Ovary (tissue), 9 donors: ENCODE results near the gene DENND6A. TPM values are rescaled to one million over a fixed set of nuclear protein-coding genes. Genes with fewer than 3 reads are reported as not detected.
"Not testable (repeated sequence)": the region's sequence is repeated elsewhere in the genome, so short reads cannot be mapped to it uniquely, and the experiment has no call there.

ENCODE experiments used
- DNase-seq, 5 donors: peaks; one replicate each; pipeline ENCODE4 v3.0.0-alpha.2; 2019 to 2020
- H3K27ac ChIP-seq, 2 donors: fragments of 200-600 bp; one replicate each; pipeline versions ENCODE4 v1.5.1 to v1.8.0; 2019 to 2022
- H3K27me3 ChIP-seq: fragments of 200-600 bp; one replicate; pipeline ENCODE4 v1.8.0; 2022
- H3K36me3 ChIP-seq: fragments of 200-600 bp; sonication (generic); one replicate; pipeline ENCODE4 v1.5.1; 2019
- H3K4me1 ChIP-seq: one replicate; pipeline ENCODE4 v1.8.1; 2013; ENCODE audit warnings: mild to moderate bottlenecking, moderate library complexity; ENCODE audit not compliant: insufficient read depth
- H3K4me3 ChIP-seq: fragments of 200-600 bp; sonication (generic); one replicate; pipeline ENCODE4 v1.5.1; 2017
- H3K9me3 ChIP-seq, 2 donors: fragments of 200-600 bp in 1 of 2; sonication (generic) in 1 of 2; one replicate each; pipeline versions ENCODE4 v1.5.1 to v1.8.1; 2013 to 2019; ENCODE audit warnings: mild to moderate bottlenecking in 1 of 2, moderate library complexity in 1 of 2
- EP300 ChIP-seq: sonication (generic); formaldehyde crosslinking; IDR thresholded peaks from one replicate; pipeline ENCODE4 v1.6.1; 2017; ENCODE audit warnings: antibody characterized with exemption
- POLR2A ChIP-seq: fragments of 450-650 bp; IDR thresholded peaks from one replicate; pipeline ENCODE4 v1.6.1; 2017; ENCODE audit warnings: antibody characterized with exemption, mild to moderate bottlenecking, moderate library complexity
- WGBS, 3 donors: extraction: QIAGEN DNeasy Blood & Tissue Kit in 1 of 3; methylation state at CpG; one replicate each; pipeline versions ENCODE4 v1.1.5 to v1.1.7; 2013 to 2017; 5-methylcytosine and 5-hydroxymethylcytosine counted together
- intact Hi-C, 4 donors: fragments of 100-400 bp; cut with DNase I; formaldehyde crosslinking; loops; one replicate each; pipeline versions ENCODE4 v1.11.0 to v1.15.1; 2022 to 2023
- polyA plus RNA-seq, 2 donors: library from polyadenylated mRNA; stranded (reverse); fragments of 200-250 nt in 1 of 2; fragments of 350-450 nt in 1 of 2; fragmentation: Illumina TruSeq in 1 of 2; extraction: RNeasy Lipid Tissue Mini Kit (QIAGEN cat#74804) in 1 of 2; gene quantifications; one replicate each; pipeline ENCODE4 v1.2.3, GENCODE V29; 2013 to 2014
- total RNA-seq, 7 donors: library from RNA; depleted of rRNA in 2 of 7; stranded (reverse); fragments of >200 nt in 2 of 7; fragmentation: NEBNext Ultra II Directional in 3 of 7; extraction: Animal tissue kit (Norgen Biotek cat#: 25700) in 3 of 7; gene quantifications; one replicate each; pipeline versions ENCODE4 v1.1.0 to v1.2.4, GENCODE V29; 2016 to 2023
- TF ChIP-seq, protein P1 (sequence below), 3 donors: fragments of 450-650 bp in 2 of 3; fragments of 200-600 bp in 1 of 3; IDR thresholded peaks; one replicate each; pipeline versions ENCODE4 v1.5.1 to v1.8.0; 2016 to 2022; ENCODE audit warnings: antibody characterized with exemption in 3 of 3, mild to moderate bottlenecking in 1 of 3
- donor health status: DM: no; HTN: no; CAD: no; lungs with moderate emphysema.
- donor health status: DM: no; HTN: no; CAD: no.
- donor health status: Bipolar disorder and iron deficiency.
- donor health status: DM: yes; HTN: yes; CAD: no.
- donor health status: DM: no; HTN: no; CAD: no.
- donor health status: DM: yes; HTN: yes; CAD: no.

The DENND6A gene
- total and polyA plus RNA-seq, 9 donors: 15.5 to 52.4 (median 38.7) TPM

DNA sequence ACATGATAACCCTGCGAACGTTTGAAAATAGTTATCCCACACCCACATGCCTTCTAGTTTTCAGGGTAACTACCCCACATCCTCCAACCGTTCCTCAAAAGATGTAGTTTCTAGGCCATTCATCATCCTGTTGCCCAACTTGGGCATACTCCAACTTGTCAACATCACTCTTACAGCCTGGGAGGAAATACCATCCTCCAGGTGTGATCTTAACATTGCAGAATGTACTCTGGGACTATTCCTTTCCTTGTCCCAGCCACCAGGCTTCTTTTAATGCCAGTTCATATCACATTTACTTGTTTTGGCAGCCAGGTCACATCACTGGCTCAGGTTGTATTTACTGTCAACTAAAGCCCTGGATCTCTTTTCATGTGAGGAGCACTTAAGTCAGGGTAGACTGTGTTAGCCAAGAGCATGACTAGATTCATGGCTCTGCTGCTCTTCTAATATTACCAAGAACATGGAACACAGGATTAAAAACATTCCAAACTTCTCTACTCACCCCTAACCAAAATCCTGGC lies 4.0 kb upstream of the DENND6A start:
- Histone ChIP-seq H3K27me3 (no peaks in the 10 kb centered on the region), H3K36me3 (no peaks in the 10 kb centered on the region), H3K27ac (no peak overlapping the region), H3K4me1 (no peaks in the 10 kb centered on the region), H3K4me3 (no peak overlapping the region), H3K9me3 (no peaks in the 10 kb centered on the region)
- intact Hi-C loops: no loop called here
- 54 to 57% (median 57%) methylated on average over 3 of the region's 3 CpGs for WGBS, 3 donors
- TF ChIP-seq, protein P1, sequence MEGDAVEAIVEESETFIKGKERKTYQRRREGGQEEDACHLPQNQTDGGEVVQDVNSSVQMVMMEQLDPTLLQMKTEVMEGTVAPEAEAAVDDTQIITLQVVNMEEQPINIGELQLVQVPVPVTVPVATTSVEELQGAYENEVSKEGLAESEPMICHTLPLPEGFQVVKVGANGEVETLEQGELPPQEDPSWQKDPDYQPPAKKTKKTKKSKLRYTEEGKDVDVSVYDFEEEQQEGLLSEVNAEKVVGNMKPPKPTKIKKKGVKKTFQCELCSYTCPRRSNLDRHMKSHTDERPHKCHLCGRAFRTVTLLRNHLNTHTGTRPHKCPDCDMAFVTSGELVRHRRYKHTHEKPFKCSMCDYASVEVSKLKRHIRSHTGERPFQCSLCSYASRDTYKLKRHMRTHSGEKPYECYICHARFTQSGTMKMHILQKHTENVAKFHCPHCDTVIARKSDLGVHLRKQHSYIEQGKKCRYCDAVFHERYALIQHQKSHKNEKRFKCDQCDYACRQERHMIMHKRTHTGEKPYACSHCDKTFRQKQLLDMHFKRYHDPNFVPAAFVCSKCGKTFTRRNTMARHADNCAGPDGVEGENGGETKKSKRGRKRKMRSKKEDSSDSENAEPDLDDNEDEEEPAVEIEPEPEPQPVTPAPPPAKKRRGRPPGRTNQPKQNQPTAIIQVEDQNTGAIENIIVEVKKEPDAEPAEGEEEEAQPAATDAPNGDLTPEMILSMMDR (IDR thresholded peaks at IDR 0.05): no peak
- TF ChIP-seq EP300: no peak
- no peak for DNase-seq

DNA sequence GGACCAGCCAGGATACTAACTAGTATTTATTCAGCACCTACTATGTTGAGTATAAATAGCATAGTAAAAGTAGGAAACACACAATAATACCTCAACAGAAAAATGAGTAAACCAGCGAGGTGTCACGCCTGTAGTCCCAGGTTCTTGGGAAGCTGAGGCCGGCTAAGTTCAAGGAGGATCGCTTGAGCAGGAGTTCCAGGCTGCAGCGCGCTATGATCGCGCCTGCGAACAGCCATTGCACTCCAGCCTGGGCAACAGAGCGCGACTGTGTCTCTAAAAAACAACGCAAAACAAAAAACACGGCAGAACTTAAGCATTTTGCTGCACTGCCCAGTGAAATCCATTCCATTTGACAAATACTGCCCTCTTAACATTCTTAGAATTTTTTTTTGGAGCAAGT lies 1.3 kb upstream of the DENND6A start:
- intact Hi-C loops: loop anchor here in 1 of 4 donors (5.0 kb wide), 1 partner anchor 63 kb away; the partner anchor contains the start of gene SLMAP

DNA sequence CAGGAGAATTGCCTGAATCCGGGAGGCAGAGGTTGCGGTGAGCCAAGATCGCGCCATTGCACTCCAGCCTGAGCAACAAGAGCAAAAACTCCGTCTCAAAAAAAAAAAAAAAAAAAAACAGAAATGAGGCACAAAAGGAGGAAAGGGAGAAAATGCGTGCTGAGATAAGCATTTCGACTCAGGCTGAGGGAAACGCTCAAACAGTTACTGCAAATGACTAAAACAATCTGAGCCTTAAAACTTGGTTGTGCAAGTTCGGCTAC lies 813 bp downstream of the DENND6A start:
- Histone ChIP-seq H3K4me1 (peaks cover 11% of the 10 kb centered on the region), H3K27ac (peak overlapping the region; percentile 98 to 99), H3K4me3 (peak overlapping the region; percentile 100)
- not testable (repeated sequence) for H3K9me3 ChIP-seq, H3K36me3 ChIP-seq, DNase-seq, H3K27me3 ChIP-seq
- 0 to 1% (median 0%) methylated on average over 9 of the region's 9 CpGs for WGBS, 3 donors
- intact Hi-C loops: loop anchor here in 1 of 4 donors (2.0 to 5.0 kb wide), 2 partner anchors 65 to 95 kb away; partner anchors contain the start of genes ARF4 and SLMAP

More for the DNA sequence above, 1.3 kb upstream of the DENND6A start:
- Histone ChIP-seq H3K9me3 (no peaks in the 10 kb centered on the region), H3K4me3 (no peak overlapping the region), H3K27ac (no peak overlapping the region), H3K36me3 (no peaks in the 10 kb centered on the region), H3K27me3 (no peaks in the 10 kb centered on the region), H3K4me1 (peaks cover 5% of the 10 kb centered on the region)
- DNase-seq: no peak
- TF ChIP-seq EP300: no peak
- TF ChIP-seq, protein P1 (IDR thresholded peaks at IDR 0.05): no peak
- no peak for TF ChIP-seq POLR2A
- 86 to 89% (median 86%) methylated on average over 13 of the region's 13 CpGs for WGBS, 3 donors

DNA sequence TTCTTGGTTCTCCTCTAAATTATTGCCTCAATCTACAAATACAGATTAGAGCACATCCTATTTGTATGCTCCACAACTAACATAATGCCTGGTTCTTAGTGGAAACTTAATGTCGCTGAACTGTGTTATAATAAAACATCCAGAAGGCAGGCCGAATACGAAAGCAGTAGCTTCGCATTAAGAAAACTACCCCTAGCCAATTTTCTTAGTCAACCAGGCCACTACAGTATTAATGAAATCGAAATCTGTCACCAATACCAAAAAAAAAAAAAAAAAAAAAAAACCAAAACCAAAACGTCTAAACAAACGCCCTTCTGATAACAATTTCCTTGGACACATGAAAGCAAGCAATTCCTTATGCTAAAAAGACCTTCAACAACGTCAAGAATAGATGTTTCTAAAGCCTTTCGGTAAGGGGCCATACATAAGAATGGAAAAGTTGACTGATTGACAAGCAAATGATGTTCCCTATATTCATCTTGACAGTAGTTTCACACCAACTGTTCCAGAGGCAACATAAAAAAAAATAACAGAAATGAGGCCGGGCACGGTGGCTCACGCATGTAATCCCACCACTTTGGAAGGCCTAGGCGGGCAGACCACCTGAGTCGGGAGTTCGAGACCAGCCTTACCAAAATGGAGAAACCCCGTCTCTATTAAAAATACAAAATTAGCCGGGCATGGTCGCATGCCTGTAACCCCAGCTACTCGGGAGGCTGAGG lies 1.3 kb downstream of the DENND6A start:
- H3K27ac ChIP-seq: peak overlapping the region; percentile 98 to 99
- 3 to 6% (median 5%) methylated on average over 19 of the region's 19 CpGs for WGBS, 3 donors
- no peaks in the 10 kb centered on the region for H3K27me3 ChIP-seq
- intact Hi-C loops: loop anchor here in 1 of 4 donors (2.0 to 5.0 kb wide), 2 partner anchors 66 to 95 kb away; partner anchors contain the start of genes ARF4 and SLMAP
- H3K4me3 ChIP-seq: peak overlapping the region; percentile 100
- no peaks in the 10 kb centered on the region for H3K9me3 ChIP-seq
- peaks cover 11% of the 10 kb centered on the region for H3K4me1 ChIP-seq
- TF ChIP-seq, protein P1 (IDR thresholded peaks at IDR 0.05): no peak
- TF ChIP-seq POLR2A (no peak), EP300 (no peak)
- DNase-seq: peak in 4 of 5 donors; percentile 19 to 51 (median 36)
- H3K36me3 ChIP-seq: no peaks in the 10 kb centered on the region
